Panc1 (cell line): ENCODE results near the gene HSD17B1.

Experiments used
- POLR2AphosphoS5 ChIP-seq: IDR thresholded peaks from 2 replicates; pipeline ENCODE4 v1.6.1; 2012; ENCODE audit warnings: mild to moderate bottlenecking, low read depth, low read length, moderate library complexity
- SIN3A ChIP-seq: IDR thresholded peaks from 2 replicates; pipeline ENCODE4 v1.6.1; 2012; ENCODE audit warnings: low read depth, mild to moderate bottlenecking, low read length, moderate library complexity, borderline replicate concordance; ENCODE audit not compliant: insufficient read depth
- TF ChIP-seq, protein P1 (sequence below): fragments of 450-650 bp; IDR thresholded peaks from 2 replicates; pipeline ENCODE4 v1.5.1; 2017; ENCODE audit warnings: mild to moderate bottlenecking

DNA sequence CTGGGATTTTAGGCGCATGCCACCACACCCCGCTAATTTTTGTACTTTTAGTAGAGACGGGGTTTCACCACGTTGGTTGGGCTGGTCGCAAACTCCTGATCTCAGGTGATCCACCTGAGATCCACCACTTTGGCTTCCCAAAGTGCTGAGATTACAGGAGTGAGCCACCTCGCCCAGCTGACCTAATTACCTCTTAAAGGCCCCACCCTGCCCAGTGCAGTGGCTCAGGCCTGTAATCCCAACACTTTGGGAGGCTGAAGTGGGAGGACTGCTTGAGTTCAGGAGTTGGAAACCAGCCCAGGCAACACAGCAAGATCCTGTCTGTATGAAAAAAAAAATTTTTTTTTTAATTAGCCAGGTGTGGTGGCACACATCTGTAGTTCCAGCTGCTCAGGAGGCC, 6.4 kb downstream of the HSD17B1 start:
- TF ChIP-seq, protein P1, sequence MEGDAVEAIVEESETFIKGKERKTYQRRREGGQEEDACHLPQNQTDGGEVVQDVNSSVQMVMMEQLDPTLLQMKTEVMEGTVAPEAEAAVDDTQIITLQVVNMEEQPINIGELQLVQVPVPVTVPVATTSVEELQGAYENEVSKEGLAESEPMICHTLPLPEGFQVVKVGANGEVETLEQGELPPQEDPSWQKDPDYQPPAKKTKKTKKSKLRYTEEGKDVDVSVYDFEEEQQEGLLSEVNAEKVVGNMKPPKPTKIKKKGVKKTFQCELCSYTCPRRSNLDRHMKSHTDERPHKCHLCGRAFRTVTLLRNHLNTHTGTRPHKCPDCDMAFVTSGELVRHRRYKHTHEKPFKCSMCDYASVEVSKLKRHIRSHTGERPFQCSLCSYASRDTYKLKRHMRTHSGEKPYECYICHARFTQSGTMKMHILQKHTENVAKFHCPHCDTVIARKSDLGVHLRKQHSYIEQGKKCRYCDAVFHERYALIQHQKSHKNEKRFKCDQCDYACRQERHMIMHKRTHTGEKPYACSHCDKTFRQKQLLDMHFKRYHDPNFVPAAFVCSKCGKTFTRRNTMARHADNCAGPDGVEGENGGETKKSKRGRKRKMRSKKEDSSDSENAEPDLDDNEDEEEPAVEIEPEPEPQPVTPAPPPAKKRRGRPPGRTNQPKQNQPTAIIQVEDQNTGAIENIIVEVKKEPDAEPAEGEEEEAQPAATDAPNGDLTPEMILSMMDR = no peak
- TF ChIP-seq POLR2AphosphoS5 = no peak
- no peak for TF ChIP-seq SIN3A
